Measurements from ENCODE around the gene SLC25A17.

SLC25A17 gene

DNA sequence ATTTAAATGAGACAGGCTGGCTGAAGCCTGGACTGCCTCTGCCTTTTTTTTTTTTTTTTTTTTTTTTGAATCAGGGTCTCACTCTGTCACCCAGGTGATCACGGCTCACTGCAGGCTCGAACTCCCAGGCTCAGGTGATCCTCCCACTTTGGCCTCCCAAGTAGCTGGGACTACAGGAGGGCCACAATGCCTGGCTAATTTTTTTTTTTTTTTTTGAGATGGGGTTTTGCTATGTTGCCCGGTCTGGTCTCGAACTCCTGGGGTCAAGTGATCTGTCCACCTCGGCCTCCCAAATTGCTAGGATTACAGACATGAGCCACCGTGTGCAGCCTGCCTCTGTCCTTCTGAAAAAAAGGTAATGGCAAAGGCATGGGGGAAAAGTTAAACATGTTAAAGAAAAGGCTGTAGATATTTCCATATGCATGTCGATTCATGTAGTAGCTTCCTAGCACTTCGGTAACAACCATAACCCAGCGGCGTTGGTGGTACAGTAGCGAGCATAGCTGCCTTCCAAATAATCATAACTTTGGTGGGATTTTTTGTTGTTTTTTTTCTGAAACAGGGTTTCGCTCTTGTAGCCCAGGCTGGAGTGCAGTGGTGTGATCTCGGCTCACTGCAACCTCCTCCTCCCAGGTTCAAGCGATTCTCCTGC lies 91.1 kb downstream of the SLC25A17 start:
- H3K79me1 ChIP-seq (ENCODE audit: low read length): peaks cover 61% of the 10 kb centered on the region
- peak overlapping the region; percentile 98 for H4K91ac ChIP-seq (ENCODE audit: low read depth, low read length)
- no peak overlapping the region for H3K4me3 ChIP-seq (ENCODE audit: low read depth, low read length)
- H3K9me3 ChIP-seq (ENCODE audit: insufficient read depth, low read depth, low read length): no peaks in the 10 kb centered on the region
- peak overlapping the region; percentile 99 for H2BK5ac ChIP-seq (ENCODE audit: low read depth, low read length, poor library complexity)
- peak overlapping the region; percentile 96 for H3K14ac ChIP-seq (ENCODE audit: low read length)
- peak overlapping the region; percentile 35 for H2AFZ ChIP-seq (ENCODE audit: insufficient read depth, low read length, poor library complexity)
- H3K9ac ChIP-seq (ENCODE audit: low read length): no peak overlapping the region
- WGBS (ENCODE audit: extremely low coverage, insufficient coverage, insufficient read length): no CpG with 5 or more reads among the region's 14 CpGs
- H3K79me2 ChIP-seq (ENCODE audit: control insufficient read depth, insufficient read depth, low read length, poor library complexity): peaks cover 5% of the 10 kb centered on the region
- H3K27ac ChIP-seq (ENCODE audit: low read depth, low read length): peak overlapping the region; percentile 97
- no peaks in the 10 kb centered on the region for H3K27me3 ChIP-seq (ENCODE audit: insufficient read depth, low read length)
- H3K4me2 ChIP-seq (ENCODE audit: low read length): no peak overlapping the region
- peak overlapping the region; percentile 83 for H3K18ac ChIP-seq (ENCODE audit: low read length)
- H3K4me1 ChIP-seq (ENCODE audit: control insufficient read depth in 1 of 2, insufficient read depth in 2 of 2, low read length in 2 of 2): peaks cover 16 to 23% of the 10 kb centered on the region in 2 experiments
- H3K23ac ChIP-seq (ENCODE audit: low read length): no peak overlapping the region
- peak overlapping the region; percentile 93 for H2AK5ac ChIP-seq (ENCODE audit: low read length)
- peak overlapping the region; percentile 91 for H2BK12ac ChIP-seq (ENCODE audit: low read length)
- H4K8ac ChIP-seq (ENCODE audit: low read depth, low read length): peak overlapping the region; percentile 95
- H4K12ac ChIP-seq (ENCODE audit: low read depth, low read length): peak overlapping the region; percentile 80
- DNase-seq: peak in 1 of 2 donors; percentile 33
- peak overlapping the region; percentile 97 for H2BK120ac ChIP-seq (ENCODE audit: insufficient read depth, low read length, poor library complexity)
- H3K36me3 ChIP-seq (ENCODE audit: control insufficient read depth in 1 of 2, insufficient read depth in 2 of 2, low read length in 2 of 2): no peaks in the 10 kb centered on the region
- H3K4ac ChIP-seq (ENCODE audit: low read depth, low read length): peak overlapping the region; percentile 93

DNA sequence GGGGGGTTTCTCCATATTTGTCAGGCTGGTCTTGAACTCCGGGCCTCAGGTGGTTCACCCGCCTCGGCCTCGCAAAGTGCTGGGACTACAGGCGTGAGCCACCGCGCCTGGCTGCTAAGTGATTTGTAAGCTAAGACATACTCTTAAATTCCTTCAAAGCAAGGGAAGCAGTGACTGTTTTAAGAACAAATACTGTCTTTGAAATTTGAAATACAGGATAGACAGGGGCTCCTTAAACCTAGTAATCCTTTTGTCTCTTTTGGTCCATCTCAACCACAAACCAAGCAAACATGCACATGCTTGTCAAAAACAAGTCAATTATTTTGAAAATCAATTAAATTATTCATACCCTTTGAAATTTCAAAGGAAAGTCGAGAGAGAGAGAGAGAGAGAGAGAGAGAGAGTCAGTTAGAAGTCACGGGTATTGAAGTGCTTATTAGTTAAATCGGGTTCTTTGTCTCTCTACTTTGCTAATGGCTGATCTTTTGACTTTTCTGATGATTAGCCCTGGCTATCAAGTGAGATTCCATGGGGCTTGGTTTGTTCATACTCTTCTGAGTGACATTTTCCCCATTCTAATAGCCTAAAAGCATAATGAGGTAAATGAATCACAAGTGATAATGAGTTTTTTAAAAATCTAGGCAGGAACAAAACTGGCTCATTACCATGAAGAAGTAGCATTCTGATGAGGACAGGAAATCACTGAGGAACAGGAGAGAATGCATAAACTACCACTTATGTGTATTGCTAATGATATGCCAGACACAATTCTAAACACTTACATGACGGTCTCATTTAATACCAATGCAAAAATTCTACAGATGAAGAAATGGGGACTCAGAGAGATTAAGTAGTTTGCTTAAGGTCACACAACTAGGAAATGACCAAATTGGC lies 91.8 kb downstream of the SLC25A17 start:
- no peak overlapping the region for H3K4me3 ChIP-seq (ENCODE audit: low read depth, low read length)
- no peak overlapping the region for H3K4me2 ChIP-seq (ENCODE audit: low read length)
- H3K4me1 ChIP-seq (ENCODE audit: control insufficient read depth in 1 of 2, insufficient read depth in 2 of 2, low read length in 2 of 2): peaks cover 12 to 22% of the 10 kb centered on the region in 2 experiments
- H3K79me2 ChIP-seq (ENCODE audit: control insufficient read depth, insufficient read depth, low read length, poor library complexity): peaks cover 5% of the 10 kb centered on the region
- H3K9me3 ChIP-seq (ENCODE audit: insufficient read depth, low read depth, low read length): no peaks in the 10 kb centered on the region
- no peaks in the 10 kb centered on the region for H3K36me3 ChIP-seq (ENCODE audit: control insufficient read depth in 1 of 2, insufficient read depth in 2 of 2, low read length in 2 of 2)
- peak overlapping the region; percentile 49 for H2AK5ac ChIP-seq (ENCODE audit: low read length)
- peak overlapping the region; percentile 78 for H2BK12ac ChIP-seq (ENCODE audit: low read length)
- peak overlapping the region; percentile 5 for H4K8ac ChIP-seq (ENCODE audit: low read depth, low read length)
- H3K27me3 ChIP-seq (ENCODE audit: insufficient read depth, low read length): no peaks in the 10 kb centered on the region
- no CpG with 5 or more reads among the region's 11 CpGs for WGBS (ENCODE audit: extremely low coverage, insufficient coverage, insufficient read length)
- H2AFZ ChIP-seq (ENCODE audit: insufficient read depth, low read length, poor library complexity): no peak overlapping the region
- H3K27ac ChIP-seq (ENCODE audit: low read depth, low read length): peak overlapping the region; percentile 97
- peaks cover 64% of the 10 kb centered on the region for H3K79me1 ChIP-seq (ENCODE audit: low read length)
- H2BK120ac ChIP-seq (ENCODE audit: insufficient read depth, low read length, poor library complexity): peak overlapping the region; percentile 97
- peak overlapping the region; percentile 99 for H2BK5ac ChIP-seq (ENCODE audit: low read depth, low read length, poor library complexity)
- peak overlapping the region; percentile 41 for H3K18ac ChIP-seq (ENCODE audit: low read length)
- peak in 1 of 2 donors; percentile 20 for DNase-seq
- H3K4ac ChIP-seq (ENCODE audit: low read depth, low read length): peak overlapping the region; percentile 24
- no peak overlapping the region for H4K12ac ChIP-seq (ENCODE audit: low read depth, low read length)
- H3K23ac ChIP-seq (ENCODE audit: low read length): no peak overlapping the region
- peak overlapping the region; percentile 14 for H3K14ac ChIP-seq (ENCODE audit: low read length)
- H3K9ac ChIP-seq (ENCODE audit: low read length): no peak overlapping the region
- H4K91ac ChIP-seq (ENCODE audit: low read depth, low read length): peak overlapping the region; percentile 98

DNA sequence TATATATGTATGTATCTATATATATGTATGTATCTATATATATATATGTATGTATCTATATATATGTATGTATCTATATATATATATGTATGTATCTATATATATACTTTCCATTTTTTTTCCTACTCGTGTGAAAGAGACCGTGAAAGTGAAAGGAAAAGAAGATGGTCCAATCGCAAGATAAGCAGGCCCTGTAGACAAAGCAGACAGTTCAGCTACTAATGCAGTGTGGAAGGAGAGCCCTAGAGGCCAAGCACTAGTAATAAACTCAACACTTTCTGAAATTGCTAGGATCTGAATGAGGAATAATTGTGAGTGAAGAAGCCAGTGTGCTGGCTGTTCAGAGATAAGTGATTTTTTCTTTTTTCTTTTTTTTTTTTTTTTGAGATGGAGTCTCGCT lies 92.6 kb downstream of the SLC25A17 start:
- Histone ChIP-seq H2AK5ac (ENCODE audit: low read length) (no peak overlapping the region), H3K79me1 (ENCODE audit: low read length) (peaks cover 64% of the 10 kb centered on the region), H3K36me3 (ENCODE audit: control insufficient read depth in 1 of 2, insufficient read depth in 2 of 2, low read length in 2 of 2) (no peaks in the 10 kb centered on the region), H2BK5ac (ENCODE audit: low read depth, low read length, poor library complexity) (peak overlapping the region; percentile 86), H3K14ac (ENCODE audit: low read length) (no peak overlapping the region), H3K4ac (ENCODE audit: low read depth, low read length) (no peak overlapping the region), H3K23ac (ENCODE audit: low read length) (no peak overlapping the region), H3K9me3 (ENCODE audit: insufficient read depth, low read depth, low read length) (no peaks in the 10 kb centered on the region), H3K27ac (ENCODE audit: low read depth, low read length) (peak overlapping the region; percentile 97), H4K8ac (ENCODE audit: low read depth, low read length) (peak overlapping the region; percentile 5), H3K18ac (ENCODE audit: low read length) (no peak overlapping the region), H3K27me3 (ENCODE audit: insufficient read depth, low read length) (no peaks in the 10 kb centered on the region), H3K4me2 (ENCODE audit: low read length) (no peak overlapping the region), H4K91ac (ENCODE audit: low read depth, low read length) (peak overlapping the region; percentile 86), H3K9ac (ENCODE audit: low read length) (no peak overlapping the region), H2BK120ac (ENCODE audit: insufficient read depth, low read length, poor library complexity) (peak overlapping the region; percentile 88), H3K4me3 (ENCODE audit: low read depth, low read length) (no peak overlapping the region), H2AFZ (ENCODE audit: insufficient read depth, low read length, poor library complexity) (no peak overlapping the region), H4K12ac (ENCODE audit: low read depth, low read length) (no peak overlapping the region), H3K79me2 (ENCODE audit: control insufficient read depth, insufficient read depth, low read length, poor library complexity) (peaks cover 5% of the 10 kb centered on the region), H2BK12ac (ENCODE audit: low read length) (peak overlapping the region; percentile 91), H3K4me1 (ENCODE audit: control insufficient read depth in 1 of 2, insufficient read depth in 2 of 2, low read length in 2 of 2) (peaks cover 14 to 22% of the 10 kb centered on the region in 2 experiments)
- peak in 1 of 2 donors; percentile 44 for DNase-seq
- no CpG with 5 or more reads among the region's 4 CpGs for WGBS (ENCODE audit: extremely low coverage, insufficient coverage, insufficient read length)

GRCh38 chr22:40723396-40723933 lies 95.7 kb downstream of the SLC25A17 start:
- peaks cover 60% of the 10 kb centered on the region for H3K79me1 ChIP-seq (ENCODE audit: low read length)
- peaks cover 8% of the 10 kb centered on the region for H3K79me2 ChIP-seq (ENCODE audit: control insufficient read depth, insufficient read depth, low read length, poor library complexity)
- peak overlapping the region; percentile 4 for H2BK5ac ChIP-seq (ENCODE audit: low read depth, low read length, poor library complexity)
- no peak overlapping the region for H3K27ac ChIP-seq (ENCODE audit: low read depth, low read length)
- no peaks in the 10 kb centered on the region for H3K9me3 ChIP-seq (ENCODE audit: insufficient read depth, low read depth, low read length)
- H3K36me3 ChIP-seq (ENCODE audit: control insufficient read depth in 1 of 2, insufficient read depth in 2 of 2, low read length in 2 of 2): no peaks in the 10 kb centered on the region
- peak overlapping the region; percentile 32 for H3K14ac ChIP-seq (ENCODE audit: low read length)
- no peak overlapping the region for H3K23ac ChIP-seq (ENCODE audit: low read length)
- H3K18ac ChIP-seq (ENCODE audit: low read length): peak overlapping the region; percentile 11
- H3K4ac ChIP-seq (ENCODE audit: low read depth, low read length): peak overlapping the region; percentile 71
- H3K27me3 ChIP-seq (ENCODE audit: insufficient read depth, low read length): no peaks in the 10 kb centered on the region
- H3K9ac ChIP-seq (ENCODE audit: low read length): no peak overlapping the region
- H4K12ac ChIP-seq (ENCODE audit: low read depth, low read length): no peak overlapping the region
- no CpG with 5 or more reads among the region's 13 CpGs for WGBS (ENCODE audit: extremely low coverage, insufficient coverage, insufficient read length)
- peak overlapping the region; percentile 11 for H2AFZ ChIP-seq (ENCODE audit: insufficient read depth, low read length, poor library complexity)
- peaks cover 15 to 33% of the 10 kb centered on the region in 2 experiments for H3K4me1 ChIP-seq (ENCODE audit: control insufficient read depth in 1 of 2, insufficient read depth in 2 of 2, low read length in 2 of 2)
- H4K91ac ChIP-seq (ENCODE audit: low read depth, low read length): peak overlapping the region; percentile 74
- H2BK12ac ChIP-seq (ENCODE audit: low read length): peak overlapping the region; percentile 95
- peak overlapping the region; percentile 27 for H2BK120ac ChIP-seq (ENCODE audit: insufficient read depth, low read length, poor library complexity)
- DNase-seq: no peak
- peak overlapping the region; percentile 0 for H4K8ac ChIP-seq (ENCODE audit: low read depth, low read length)
- H2AK5ac ChIP-seq (ENCODE audit: low read length): peak overlapping the region; percentile 9
- H3K4me3 ChIP-seq (ENCODE audit: low read depth, low read length): no peak overlapping the region
- H3K4me2 ChIP-seq (ENCODE audit: low read length): no peak overlapping the region
